ENCODE results near the gene USH1C.

Gene USH1C

DNA sequence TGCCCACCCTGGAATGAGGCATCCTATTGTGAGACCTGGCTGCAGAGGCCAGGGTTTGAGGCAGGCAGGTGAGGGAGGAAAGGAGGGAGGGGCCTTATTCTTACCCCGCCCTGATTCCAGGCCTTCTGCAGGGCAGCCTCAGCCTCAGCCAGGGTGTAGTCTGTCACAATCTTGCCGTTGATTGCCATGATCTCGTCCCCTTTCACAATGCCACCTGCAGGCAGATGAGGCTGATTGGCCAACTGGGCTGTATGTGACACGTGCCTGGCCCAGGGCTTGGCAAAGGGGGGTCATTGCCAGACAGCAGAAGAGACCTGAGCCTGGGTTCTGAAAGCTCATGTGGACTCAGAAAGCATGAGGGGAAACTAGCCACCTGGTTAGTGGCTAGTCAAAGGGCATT is 46.2 kb downstream of the USH1C start:
- DNase-seq: no peak

GRCh38 chr11:17496406-17496805 is 47.8 kb downstream of the USH1C start:
- no peak for DNase-seq

DNA sequence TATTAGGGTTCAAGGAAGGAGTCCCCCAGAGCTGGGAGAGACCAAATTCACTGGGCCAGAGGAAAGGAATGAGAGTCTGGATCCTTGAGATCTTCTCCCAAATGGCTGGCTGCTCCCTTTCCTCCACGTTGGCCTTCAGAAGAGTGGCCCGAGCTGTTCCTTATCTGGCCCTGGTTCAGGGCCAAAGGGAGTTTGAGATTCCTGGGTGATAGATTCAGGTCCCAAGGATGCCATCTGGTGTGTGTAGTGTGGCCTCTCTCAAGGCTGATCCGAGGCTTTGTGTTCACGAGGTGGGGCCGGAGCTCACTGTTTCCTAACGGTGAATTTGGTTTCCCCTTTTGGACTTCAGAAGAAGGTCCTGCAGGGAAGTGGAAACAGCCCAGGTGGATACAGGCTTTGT is 50.2 kb downstream of the USH1C start:
- no peak for DNase-seq

DNA sequence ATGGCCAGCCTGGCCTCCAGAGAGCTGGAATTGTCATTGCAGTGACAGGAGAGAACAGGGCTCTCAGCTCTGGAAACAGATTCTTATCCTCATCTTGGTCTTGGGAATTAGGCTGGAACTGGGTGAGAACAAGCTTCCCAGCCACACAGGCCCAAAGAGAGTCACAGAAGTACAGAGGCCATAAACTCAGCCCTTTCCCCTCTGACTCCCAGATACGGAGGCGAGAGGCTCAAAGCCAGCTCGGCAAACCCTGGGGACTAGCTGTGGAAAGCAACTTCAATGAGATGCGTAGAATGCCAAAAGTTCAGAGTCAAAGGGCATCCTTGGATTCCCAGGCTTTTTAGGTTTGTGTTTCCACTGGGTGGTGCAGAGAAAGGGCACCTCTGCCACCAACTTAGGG is 53.3 kb downstream of the USH1C start:
- DNase-seq: no peak

- DNase-seq: no peak
Measured at GRCh38 chr11:17490232-17490631, 54.0 kb downstream of the USH1C start.

DNA sequence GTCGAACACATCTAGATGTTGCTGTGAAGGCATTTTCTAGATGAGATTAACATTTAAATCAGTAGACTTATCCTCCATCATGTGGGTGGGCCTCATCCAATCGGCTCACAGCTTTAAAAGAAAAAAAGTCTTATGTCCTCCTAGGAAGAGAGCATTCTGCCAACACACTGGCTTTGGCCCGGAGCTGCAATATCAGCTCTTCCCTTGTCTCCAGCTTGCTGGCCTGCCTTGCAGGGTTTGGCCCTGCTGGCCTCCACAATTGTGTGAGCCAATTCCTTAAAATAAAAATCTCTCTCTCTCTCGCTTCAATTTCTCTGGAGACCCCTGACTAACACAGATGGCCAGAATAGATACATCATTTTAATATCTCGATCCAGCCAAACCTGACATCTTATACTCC is 54.5 kb downstream of the USH1C start:
- DNase-seq: no peak

GRCh38 chr11:17488563-17488962 is 55.7 kb downstream of the USH1C start:
- no peak for DNase-seq

- DNase-seq: no peak
Measured at GRCh38 chr11:17486646-17487045, 57.6 kb downstream of the USH1C start.

DNA sequence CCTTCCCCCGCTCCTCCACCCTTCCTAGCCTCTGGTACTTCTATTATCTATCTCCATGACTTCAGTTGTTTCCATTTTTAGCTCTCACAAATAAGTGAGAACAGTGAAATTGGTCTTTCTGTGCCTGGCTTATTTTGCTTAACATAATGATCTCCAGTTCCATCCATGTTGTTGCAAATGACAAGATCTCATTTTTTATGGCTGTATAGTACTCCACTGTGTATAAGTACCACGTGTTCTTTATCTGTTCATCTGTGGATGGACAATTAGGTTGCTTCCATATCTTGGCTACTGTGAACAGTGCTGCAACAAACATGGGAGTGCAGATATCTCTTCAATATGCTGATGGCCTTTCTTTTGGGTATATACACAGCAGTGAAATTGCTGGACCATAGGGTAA is 60.7 kb downstream of the USH1C start:
- DNase-seq: no peak

DNA sequence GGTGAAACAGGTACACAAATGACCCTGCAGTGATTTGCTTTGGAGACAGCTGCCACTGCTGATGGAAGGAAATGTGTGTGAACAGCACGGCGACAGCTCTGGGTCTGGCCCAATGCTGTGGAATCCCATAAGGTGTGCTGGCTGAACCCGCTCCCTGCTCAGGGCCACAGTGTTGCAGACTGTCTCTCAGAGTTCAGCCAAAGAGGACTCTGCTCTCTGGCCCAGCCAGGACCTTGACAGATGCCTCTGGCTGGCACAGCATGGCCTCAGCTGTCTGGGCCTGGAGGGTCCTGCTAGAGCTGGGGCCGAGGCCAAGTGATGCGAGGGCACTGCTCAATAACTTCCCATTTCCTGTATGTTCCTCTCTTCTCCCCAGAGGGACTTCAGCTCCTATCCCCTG is 62.3 kb downstream of the USH1C start:
- DNase-seq: no peak

DNA sequence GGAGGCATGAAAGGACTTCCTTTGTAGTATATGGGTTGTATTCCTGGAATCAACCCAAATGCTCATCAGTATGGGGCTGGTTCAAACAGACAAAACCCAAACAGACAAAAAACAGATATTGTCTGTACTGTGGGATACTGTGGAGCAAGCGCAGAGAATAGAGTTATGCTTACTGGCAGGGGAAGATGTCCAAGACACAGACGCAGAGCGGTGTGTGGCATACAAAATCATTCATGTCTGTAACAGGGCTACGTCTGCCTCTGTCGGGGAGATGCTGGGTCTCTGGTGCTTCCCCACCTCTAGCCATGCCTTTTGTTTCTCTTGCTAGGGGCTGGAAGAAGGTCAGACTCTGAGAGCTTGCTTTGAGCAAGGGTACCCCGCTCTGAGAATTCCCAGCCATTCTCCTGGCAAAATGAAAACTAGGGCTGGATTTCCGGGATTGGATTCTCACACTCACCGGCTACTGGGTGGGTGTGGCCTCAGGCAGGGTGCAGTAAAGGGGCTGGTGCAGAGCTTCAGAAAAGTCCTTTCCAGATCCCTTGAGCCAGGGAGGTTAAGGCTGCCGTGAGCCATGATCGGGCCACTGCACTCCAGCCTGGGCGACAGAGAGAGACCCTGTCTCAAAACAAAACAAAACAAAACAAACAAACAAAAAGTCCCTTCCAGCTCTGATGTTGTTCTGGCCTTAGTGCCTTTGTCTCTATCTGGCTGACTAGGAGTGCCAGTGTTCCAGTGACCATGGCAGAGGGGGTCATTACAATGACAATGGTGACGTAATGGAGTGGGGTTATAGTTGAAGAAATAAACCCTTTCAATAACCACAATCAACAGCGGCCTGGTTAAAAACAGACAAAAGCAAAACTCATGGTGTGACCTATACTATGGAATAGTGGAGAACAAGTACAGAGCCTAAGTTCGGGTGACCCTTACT is 64.7 kb downstream of the USH1C start:
- no peak for DNase-seq

DNA sequence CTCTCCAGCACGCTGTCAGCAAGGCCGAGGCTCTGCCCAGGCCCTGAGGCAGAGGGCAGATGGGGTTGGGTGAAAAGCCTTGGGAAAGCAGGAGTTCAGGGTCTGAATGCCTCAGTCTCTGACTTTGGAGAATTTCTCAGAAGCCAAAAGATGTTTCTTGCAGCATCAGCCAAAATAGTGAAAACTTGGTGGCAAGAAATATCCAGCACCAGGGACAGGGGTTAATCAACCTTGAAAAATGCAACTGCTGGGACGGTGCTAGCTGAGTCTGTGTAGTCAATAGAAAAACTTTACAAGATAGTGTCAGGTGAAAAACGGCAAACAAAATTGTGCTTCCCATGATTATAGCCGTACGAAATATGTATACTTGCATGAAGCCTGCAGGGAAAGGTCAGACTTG is 66.1 kb downstream of the USH1C start:
- DNase-seq: no peak

DNA sequence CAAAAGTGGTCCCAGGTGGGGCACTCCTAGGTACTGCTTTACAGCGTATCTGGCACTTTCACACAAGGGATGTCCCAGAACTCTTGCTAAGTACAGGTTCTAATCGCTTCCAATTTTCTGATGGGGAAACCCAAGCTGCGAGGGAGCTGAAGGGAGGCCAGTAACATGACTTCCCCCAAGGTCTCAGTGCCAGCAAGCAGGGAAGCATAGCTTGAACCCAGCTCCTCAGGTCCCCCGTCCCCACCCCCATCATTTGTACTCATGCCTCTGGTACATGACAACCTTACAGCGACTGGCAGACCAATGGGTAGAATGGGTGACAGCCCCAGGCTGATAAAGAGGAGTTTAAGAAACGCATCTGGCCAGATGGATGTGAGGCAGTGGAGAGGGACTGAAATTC is 66.9 kb downstream of the USH1C start:
- no peak for DNase-seq

GRCh38 chr11:17477084-17477333 is 67.2 kb downstream of the USH1C start:
- no peak for DNase-seq

- no peak for DNase-seq
Measured at GRCh38 chr11:17476317-17477083, 67.7 kb downstream of the USH1C start, which contains the start of gene ABCC8. Gene ABCC8, minus strand, starts transcription at chr11:17476845. Its CDS starts 69 bp downstream, at chr11:17476776.

DNA sequence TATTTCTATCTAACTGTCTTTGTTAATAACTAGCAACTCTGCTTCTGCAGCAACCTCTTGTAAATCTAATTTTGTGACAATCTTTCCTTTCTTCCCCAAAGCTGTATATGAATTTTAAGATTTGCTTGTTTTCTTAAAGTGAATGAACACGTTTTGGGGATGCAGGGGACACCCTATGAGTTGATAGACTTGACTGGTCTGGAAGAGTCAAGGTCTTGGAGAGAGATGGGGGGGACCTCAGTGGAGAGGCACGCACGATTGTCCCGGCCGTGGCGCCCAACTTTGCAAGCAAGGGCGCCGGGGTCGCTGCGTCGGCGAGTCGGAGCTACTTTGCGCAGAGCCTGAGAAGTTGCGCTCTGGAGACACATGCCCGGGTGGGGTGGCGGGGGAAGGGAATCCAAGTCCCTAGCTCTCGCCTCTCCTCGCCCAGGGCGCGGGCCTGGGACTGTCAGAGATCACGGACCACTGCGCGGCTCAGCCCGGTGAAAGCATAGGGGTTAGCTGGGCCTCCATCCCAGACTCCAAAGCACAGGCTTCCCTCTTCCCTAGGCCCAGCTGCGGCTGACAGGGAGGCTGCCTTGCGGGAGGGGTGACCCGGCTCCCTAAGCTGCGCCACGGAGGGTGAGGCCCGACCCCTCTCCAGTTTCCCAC is 68.4 kb downstream of the USH1C start:
- no peak for DNase-seq

DNA sequence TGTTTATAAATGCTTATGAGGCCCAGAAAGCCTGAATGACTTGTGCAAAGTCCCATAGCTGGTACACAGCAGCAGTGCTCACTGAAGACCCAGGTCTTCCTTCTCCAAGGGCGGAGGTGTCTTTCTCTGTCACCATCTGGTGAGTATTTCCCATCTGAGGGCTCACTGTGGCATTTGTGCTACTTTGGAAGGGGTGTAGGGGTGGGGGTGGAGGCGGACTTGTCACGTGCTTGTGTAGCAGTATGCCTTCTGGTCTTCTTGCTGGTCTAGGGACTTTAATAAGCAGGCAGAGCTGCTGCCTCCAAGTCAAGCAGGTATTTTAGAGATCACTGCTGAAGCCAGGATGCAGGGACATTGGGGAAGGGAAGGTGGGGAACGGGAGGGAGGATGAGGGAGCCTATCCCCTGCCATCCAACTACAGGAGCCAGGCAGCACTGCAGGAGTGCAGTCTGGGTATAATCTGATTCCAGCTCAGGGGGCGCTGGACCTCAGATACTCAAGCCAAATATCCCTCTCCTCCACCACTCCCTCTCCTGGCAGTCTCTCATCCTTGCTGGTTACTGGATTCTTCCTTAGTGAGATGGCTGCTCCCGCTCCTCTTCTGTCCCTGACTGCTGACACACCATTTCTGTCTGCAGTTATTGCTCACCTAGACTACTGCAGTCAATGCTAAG is 71.0 kb downstream of the USH1C start:
- DNase-seq: no peak

GRCh38 chr11:17472467-17472866 is 71.7 kb downstream of the USH1C start:
- DNase-seq: no peak

DNA sequence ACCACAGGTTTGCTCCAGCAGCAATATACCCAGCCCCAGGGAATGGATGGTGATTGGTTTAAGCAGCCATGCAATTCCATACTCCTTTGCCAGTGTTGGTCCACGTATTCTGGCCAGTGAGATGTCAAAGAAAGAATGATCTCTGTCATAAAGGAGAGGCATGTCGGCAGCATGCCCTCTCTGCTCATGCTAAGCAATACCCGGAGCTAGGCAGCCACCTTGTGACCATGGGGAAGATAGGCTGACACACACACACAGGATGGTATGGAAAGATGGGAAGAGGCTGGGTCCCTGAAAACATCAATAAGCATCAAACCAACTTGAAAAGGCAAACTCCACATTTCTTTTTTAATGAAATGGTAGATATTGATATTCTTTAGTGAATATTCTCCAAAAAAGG is 72.7 kb downstream of the USH1C start:
- no peak for DNase-seq

DNA sequence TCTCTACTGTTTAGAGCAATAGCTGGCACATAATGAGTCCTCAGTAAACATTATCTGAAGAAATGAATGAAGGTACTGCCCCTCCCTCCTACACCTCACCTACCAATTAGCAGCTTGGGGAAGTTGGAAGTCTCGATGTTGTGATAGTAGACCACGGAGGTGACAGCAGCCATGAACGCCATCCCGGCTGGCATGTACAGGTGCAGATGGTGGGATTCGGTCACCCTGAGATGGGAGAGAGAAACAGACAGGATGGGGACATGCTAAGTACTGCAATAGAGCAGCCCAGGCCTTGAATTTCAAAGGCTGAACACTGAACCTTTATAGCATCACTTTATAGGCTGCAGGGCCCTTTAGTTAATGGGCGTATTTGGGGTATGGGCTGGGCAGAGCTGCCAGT is 74.2 kb downstream of the USH1C start:
- no peak for DNase-seq

DNA sequence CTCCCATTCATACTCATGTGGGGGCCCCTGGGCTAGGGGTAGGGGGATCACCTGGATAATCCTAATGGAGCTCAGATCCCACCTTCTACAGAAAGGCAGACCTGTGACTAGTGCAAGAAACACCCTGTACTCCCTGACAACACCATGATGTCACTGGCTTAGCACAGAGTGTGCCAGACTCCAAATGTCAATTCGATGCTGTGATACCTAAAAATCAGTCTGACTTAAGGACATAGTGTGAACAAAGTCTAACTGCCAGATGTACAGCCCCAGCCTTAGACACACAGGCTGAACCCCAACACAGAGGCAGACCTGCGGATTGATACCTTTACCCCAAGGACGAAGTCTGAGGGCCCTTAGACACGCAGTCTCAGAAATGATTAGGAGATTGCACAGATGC is 76.1 kb downstream of the USH1C start:
- no peak for DNase-seq

DNA sequence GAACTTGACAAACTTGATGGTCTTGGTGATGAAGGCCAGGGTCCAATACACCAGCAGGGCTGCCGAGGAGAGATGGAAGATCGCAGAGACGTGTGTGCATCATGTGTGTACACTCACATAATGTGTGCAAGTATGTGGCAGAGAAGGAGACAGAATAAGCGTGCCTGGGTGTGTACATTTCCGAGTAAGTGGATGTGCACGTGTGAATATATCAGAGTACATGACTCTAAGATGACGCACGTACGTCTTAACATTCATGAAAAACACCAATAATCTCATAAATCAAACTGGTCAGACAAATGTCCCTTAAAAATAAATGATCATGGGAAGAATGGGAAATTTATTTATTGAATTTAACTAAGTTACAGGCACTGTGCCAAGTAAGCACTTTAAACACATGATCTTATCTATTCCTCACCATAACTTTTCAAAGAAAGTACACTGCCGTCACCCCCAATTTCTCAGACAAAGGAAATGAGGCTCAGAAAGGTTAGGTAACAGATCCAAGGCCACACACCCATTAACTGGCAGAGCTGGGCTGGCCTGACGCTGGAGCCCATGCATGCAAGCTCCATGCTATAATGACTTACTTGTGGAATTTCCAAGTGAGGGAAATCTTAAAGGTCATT is 80.6 kb downstream of the USH1C start:
- DNase-seq: no peak

- no peak for DNase-seq
Measured at GRCh38 chr11:17462940-17463339, 81.3 kb downstream of the USH1C start.

Data from CD4-positive, alpha-beta T cell treated with Interleukin-12 subunit alpha and Interleukin-12 subunit beta, for 1 hour (primary cell).